Measurements from ENCODE around the gene SAG. TPM values are rescaled to one million over a fixed set of nuclear protein-coding genes. Genes with fewer than 3 reads are reported as not detected.

Gene SAG
- total and polyA plus RNA-seq, 2 donors (not counting 3 experiments of a cell fraction or from before 2014, with no cell fraction given), result not detected

- intact Hi-C loops (cut with micrococcal nuclease) (no loop called here), dilution Hi-C loops (cut with MboI; ENCODE audit: extremely low pct_ligation_motif_present, low sequenced_read_pairs) (no loop called here)
- BruUV-seq (replicated peaks), result no TSS peak
- FAIRE-seq (no peak), DNase-seq (ENCODE audit: low read depth, low spot score) (no peak)
- H3K4me1 ChIP-seq (ENCODE audit: control insufficient read depth, extremely low read depth, insufficient read depth, low read length), result no peaks in the 10 kb centered on the region
- H3K36me3 ChIP-seq (ENCODE audit: control insufficient read depth in 2 of 2, extremely low read depth in 1 of 2, insufficient read depth in 2 of 2, low read length in 2 of 2), result no peaks in the 10 kb centered on the region
- no peaks in the 10 kb centered on the region for H3K79me2 ChIP-seq (ENCODE audit: control insufficient read depth, insufficient read depth, low read length)
- H2AFZ ChIP-seq (ENCODE audit: low read depth, low read length), result no peak overlapping the region
- no peak overlapping the region for H3K27ac ChIP-seq (ENCODE audit: insufficient read depth, low read depth, low read length)
- CTCF ChIA-PET, result interaction anchor here (0.8 to 2.8 kb wide), 3 partner anchors 141 to 384 kb away, joined by 3 to 9 read pairs (median 4); no protein-coding TSS in a partner anchor
- H3K9ac ChIP-seq (replicated peaks; ENCODE audit: extremely low read depth, insufficient read depth, low read length), result no peak overlapping the region
- POLR2A ChIA-PET, result no interaction called here
- H3K4me3 ChIP-seq (replicated peaks in 1 of 3; ENCODE audit: insufficient read depth in 1 of 3, low read depth in 1 of 3, low read length in 3 of 3), result no peak overlapping the region
- H3K9me3 ChIP-seq (replicated peaks; ENCODE audit: control insufficient read depth, insufficient read depth, low read length), result no peaks in the 10 kb centered on the region
- H4K20me1 ChIP-seq (replicated peaks; ENCODE audit: control insufficient read depth, extremely low read depth, insufficient read depth, low read length), result no peaks in the 10 kb centered on the region
- no peak for TF ChIP-seq MAX (IDR thresholded peaks at IDR 0.05; ENCODE audit: insufficient read depth, insufficient read length)
- TF ChIP-seq CTCF (IDR thresholded peaks at IDR 0.05; ENCODE audit: extremely low read depth in 1 of 2, insufficient read depth in 1 of 2, low read depth in 1 of 2, low read length in 2 of 2), result no peak
- TF ChIP-seq JUN (IDR thresholded peaks at IDR 0.05; ENCODE audit: borderline replicate concordance, insufficient read depth, insufficient read length, low read depth), result no peak
- no peak for TF ChIP-seq FOS (IDR thresholded peaks at IDR 0.05; ENCODE audit: borderline replicate concordance, insufficient read depth, low read length)
- TF ChIP-seq EZH2 (IDR thresholded peaks at IDR 0.05; ENCODE audit: borderline replicate concordance, low read depth, low read length, severe bottlenecking), result no peak
- TF ChIP-seq POLR2AphosphoS5 (IDR thresholded peaks at IDR 0.05; ENCODE audit: insufficient read depth, low read depth, low read length), result no peak
- no peak for TF ChIP-seq MYC (IDR thresholded peaks at IDR 0.05; ENCODE audit: low read depth, low read length)
- TF ChIP-seq POLR2A (IDR thresholded peaks at IDR 0.05; ENCODE audit: low read depth, low read length), result no peak
- no peak for TF ChIP-seq GATA2 (IDR thresholded peaks at IDR 0.05; ENCODE audit: insufficient read depth, insufficient read length, low read depth, low read length)
- H3K9me1 ChIP-seq (replicated peaks; ENCODE audit: control insufficient read depth, extremely low read depth, insufficient read depth, low read length), result no peaks in the 10 kb centered on the region
- H3K27me3 ChIP-seq (ENCODE audit: control insufficient read depth in 2 of 2, insufficient read depth in 2 of 2, low read length in 2 of 2), result no peaks in the 10 kb centered on the region
- no peak overlapping the region for H3K4me2 ChIP-seq (ENCODE audit: insufficient read depth, low read length)
These were observed 4.4 kb upstream of the SAG start for GRCh38 chr2:233303252-233303651.
